ENCODE results near the gene TMEM209. TPM values are rescaled to one million over a fixed set of nuclear protein-coding genes. Genes with fewer than 3 reads are reported as not detected.
"Not testable (repeated sequence)": the region's sequence is repeated elsewhere in the genome, so short reads cannot be mapped to it uniquely, and the experiment has no call there.

Gene TMEM209
- total RNA-seq, 1 donor from 2014 or later, result 38.9 TPM

- H3K27ac Mint-ChIP-seq, result no peak overlapping the region
- H3K36me3 Mint-ChIP-seq, result no peaks in the 10 kb centered on the region
- H3K27me3 Mint-ChIP-seq (ENCODE audit: insufficient read depth, low read depth), result peaks cover 5% of the 10 kb centered on the region
- Histone ChIP-seq H3K36me3 (no peaks in the 10 kb centered on the region), H2AFZ (replicated peaks) (no peak overlapping the region), H3K4me1 (peaks cover 20% of the 10 kb centered on the region), H3K4me3 (no peak overlapping the region), H3K27me3 (no peaks in the 10 kb centered on the region), H3K9me3 (ENCODE audit: low read depth) (no peaks in the 10 kb centered on the region), H3K27ac (no peak overlapping the region), H3K9ac (no peak overlapping the region), H3F3A (ENCODE audit: low read depth) (peaks cover 23% of the 10 kb centered on the region), H3K4me2 (no peak overlapping the region), H3K79me2 (ENCODE audit: low read depth) (no peaks in the 10 kb centered on the region), H4K20me1 (ENCODE audit: low read depth) (no peaks in the 10 kb centered on the region)
- no peak overlapping the region for H3K4me3 Mint-ChIP-seq
- peaks cover 6% of the 10 kb centered on the region for H3K4me1 Mint-ChIP-seq
- peaks cover 8% of the 10 kb centered on the region for H3K9me3 Mint-ChIP-seq
- no peak for DNase-seq (ENCODE audit: low spot score)
- TF ChIP-seq CTCF (IDR thresholded peaks at IDR 0.05), result no peak
- no peak for TF ChIP-seq EZH2 (IDR thresholded peaks at IDR 0.05)
- no peak for TF ChIP-seq EZH2phosphoT487 (IDR thresholded peaks at IDR 0.05)
Measured at GRCh38 chr7:130232209-130232608, 27.0 kb upstream of the TMEM209 start.

GRCh38 chr7:130231792-130232191 is 26.6 kb upstream of the TMEM209 start:
- Histone ChIP-seq H3K36me3 (no peaks in the 10 kb centered on the region), H3K27me3 (no peaks in the 10 kb centered on the region), H3F3A (ENCODE audit: low read depth) (peaks cover 23% of the 10 kb centered on the region), H3K4me2 (no peak overlapping the region), H2AFZ (replicated peaks) (peak overlapping the region; percentile 5), H3K4me3 (no peak overlapping the region), H3K9ac (no peak overlapping the region), H4K20me1 (ENCODE audit: low read depth) (no peaks in the 10 kb centered on the region), H3K4me1 (peaks cover 20% of the 10 kb centered on the region), H3K79me2 (ENCODE audit: low read depth) (no peaks in the 10 kb centered on the region), H3K9me3 (ENCODE audit: low read depth) (no peaks in the 10 kb centered on the region), H3K27ac (no peak overlapping the region)
- no peak for TF ChIP-seq CTCF (IDR thresholded peaks at IDR 0.05)
- TF ChIP-seq EZH2phosphoT487 (IDR thresholded peaks at IDR 0.05), result no peak
- TF ChIP-seq EZH2 (IDR thresholded peaks at IDR 0.05), result no peak
- no peak for DNase-seq (ENCODE audit: low spot score)
- Mint-ChIP-seq H3K9me3 (peaks cover 8% of the 10 kb centered on the region), H3K4me1 (peaks cover 3% of the 10 kb centered on the region), H3K27ac (peak overlapping the region; percentile 63), H3K27me3 (ENCODE audit: insufficient read depth, low read depth) (peaks cover 5% of the 10 kb centered on the region), H3K4me3 (no peak overlapping the region), H3K36me3 (no peaks in the 10 kb centered on the region)

GRCh38 chr7:130229981-130230380 is 24.8 kb upstream of the TMEM209 start:
- not testable (repeated sequence) for H3K27me3 ChIP-seq; H3K9ac ChIP-seq; H3K9me3 ChIP-seq (ENCODE audit: low read depth); DNase-seq (ENCODE audit: low spot score); H3K79me2 ChIP-seq (ENCODE audit: low read depth); H3K36me3 ChIP-seq; H3K4me2 ChIP-seq; H3K27me3 Mint-ChIP-seq (ENCODE audit: insufficient read depth, low read depth); H3K27ac ChIP-seq; H3K4me1 Mint-ChIP-seq; H3K4me3 ChIP-seq; H3K4me3 Mint-ChIP-seq; H3K27ac Mint-ChIP-seq; H2AFZ ChIP-seq (replicated peaks); H3K36me3 Mint-ChIP-seq; H4K20me1 ChIP-seq (ENCODE audit: low read depth)
- H3K9me3 Mint-ChIP-seq, result peaks cover 10% of the 10 kb centered on the region
- peaks cover 23% of the 10 kb centered on the region for H3F3A ChIP-seq (ENCODE audit: low read depth)
- H3K4me1 ChIP-seq, result peaks cover 20% of the 10 kb centered on the region

- H4K20me1 ChIP-seq (ENCODE audit: low read depth), result no peaks in the 10 kb centered on the region
- H3K27ac Mint-ChIP-seq, result peak overlapping the region; percentile 38
- H3K27me3 Mint-ChIP-seq (ENCODE audit: insufficient read depth, low read depth), result peaks cover 5% of the 10 kb centered on the region
- H3F3A ChIP-seq (ENCODE audit: low read depth), result peaks cover 23% of the 10 kb centered on the region
- H3K4me3 Mint-ChIP-seq, result no peak overlapping the region
- TF ChIP-seq EZH2 (IDR thresholded peaks at IDR 0.05), result no peak
- TF ChIP-seq EZH2phosphoT487 (IDR thresholded peaks at IDR 0.05), result no peak
- TF ChIP-seq CTCF (IDR thresholded peaks at IDR 0.05), result no peak
- no peaks in the 10 kb centered on the region for H3K36me3 ChIP-seq
- H3K27ac ChIP-seq, result peak overlapping the region; percentile 82
- no peak overlapping the region for H3K4me3 ChIP-seq
- H3K9me3 Mint-ChIP-seq, result peaks cover 10% of the 10 kb centered on the region
- no peaks in the 10 kb centered on the region for H3K9me3 ChIP-seq (ENCODE audit: low read depth)
- H2AFZ ChIP-seq (replicated peaks), result peak overlapping the region; percentile 47
- peaks cover 20% of the 10 kb centered on the region for H3K4me1 ChIP-seq
- H3K9ac ChIP-seq, result no peak overlapping the region
- DNase-seq (ENCODE audit: low spot score), result peak; percentile 37
- no peaks in the 10 kb centered on the region for H3K36me3 Mint-ChIP-seq
- H3K27me3 ChIP-seq, result no peaks in the 10 kb centered on the region
- H3K4me1 Mint-ChIP-seq, result peaks cover 3% of the 10 kb centered on the region
- H3K4me2 ChIP-seq, result peak overlapping the region; percentile 19
- no peaks in the 10 kb centered on the region for H3K79me2 ChIP-seq (ENCODE audit: low read depth)
Measured at GRCh38 chr7:130228840-130229502, 23.8 kb upstream of the TMEM209 start.
